BLaER1 (cell line): ENCODE measurements around the gene MGP.

Experiments used
- H3K27ac ChIP-seq: shearing (Covaris generic); formaldehyde crosslinking; 2 replicates; pipeline ENCODE4 v1.8.1; 2022
- H3K27me3 ChIP-seq: shearing (Covaris generic); formaldehyde crosslinking; 2 replicates; pipeline ENCODE4 v1.8.1; 2022
- H3K36me3 ChIP-seq: shearing (Covaris generic); formaldehyde crosslinking; 2 replicates; pipeline ENCODE4 v1.8.1; 2022
- H3K4me1 ChIP-seq: shearing (Covaris generic); formaldehyde crosslinking; 2 replicates; pipeline ENCODE4 v1.8.1; 2022
- H3K4me2 ChIP-seq: shearing (Covaris generic); formaldehyde crosslinking; 2 replicates; pipeline ENCODE4 v1.8.1; 2022
- H3K4me3 ChIP-seq: shearing (Covaris generic); formaldehyde crosslinking; 2 replicates; pipeline ENCODE4 v1.8.1; 2022
- H3K9ac ChIP-seq: shearing (Covaris generic); formaldehyde crosslinking; 2 replicates; pipeline ENCODE4 v1.8.1; 2022
- H3K9me3 ChIP-seq: shearing (Covaris generic); formaldehyde crosslinking; 2 replicates; pipeline ENCODE4 v1.8.1; 2022
- H4K20me1 ChIP-seq: shearing (Covaris generic); formaldehyde crosslinking; 2 replicates; pipeline ENCODE4 v1.8.1; 2022
- Cebpa-rat ChIP-seq: shearing (Covaris generic); IDR thresholded peaks from 2 replicates; pipeline ENCODE4 v1.8.1; 2022

MGP gene

DNA sequence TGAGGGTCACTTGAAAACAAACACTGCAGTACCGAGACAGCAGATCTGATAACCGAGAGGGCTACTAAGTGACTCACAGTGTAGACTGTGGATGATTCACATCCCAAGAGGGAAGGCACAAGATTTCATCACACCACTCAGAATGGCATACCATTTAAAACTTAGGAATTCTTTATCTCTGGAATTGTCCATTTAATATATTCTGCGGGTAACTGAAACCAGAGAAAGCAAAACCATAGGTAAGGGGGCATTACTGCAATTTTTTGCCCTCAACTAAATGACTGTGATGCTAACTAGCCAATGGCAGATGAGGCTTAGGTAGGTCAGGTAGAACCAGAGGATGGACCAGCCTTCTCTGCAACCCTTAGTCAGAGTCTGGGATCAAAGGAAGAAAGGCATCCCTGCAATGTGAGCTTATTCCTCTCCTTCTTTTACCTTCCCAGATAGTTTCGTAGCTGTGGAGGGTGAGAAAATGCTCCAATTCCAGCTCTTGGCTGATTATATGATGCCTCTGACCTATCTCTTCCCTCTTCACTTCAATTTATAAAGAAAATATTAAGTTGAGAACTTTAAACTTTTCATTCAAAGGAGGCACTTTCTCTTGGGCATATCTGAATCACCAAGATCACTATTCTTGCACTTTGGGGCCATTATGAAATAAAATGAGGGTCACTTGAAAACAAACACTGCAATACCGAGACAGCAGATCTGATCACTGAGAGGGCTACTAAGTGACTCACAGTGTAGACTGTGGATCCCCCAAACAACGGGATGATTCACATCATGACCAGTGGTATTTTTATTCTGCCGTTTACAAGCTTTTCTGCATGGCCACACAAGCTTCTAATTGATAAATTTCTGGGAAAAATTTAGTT lies 49.1 kb downstream of the MGP start:
- Histone ChIP-seq H3K4me2 (no peak overlapping the region), H3K4me3 (no peak overlapping the region)

DNA sequence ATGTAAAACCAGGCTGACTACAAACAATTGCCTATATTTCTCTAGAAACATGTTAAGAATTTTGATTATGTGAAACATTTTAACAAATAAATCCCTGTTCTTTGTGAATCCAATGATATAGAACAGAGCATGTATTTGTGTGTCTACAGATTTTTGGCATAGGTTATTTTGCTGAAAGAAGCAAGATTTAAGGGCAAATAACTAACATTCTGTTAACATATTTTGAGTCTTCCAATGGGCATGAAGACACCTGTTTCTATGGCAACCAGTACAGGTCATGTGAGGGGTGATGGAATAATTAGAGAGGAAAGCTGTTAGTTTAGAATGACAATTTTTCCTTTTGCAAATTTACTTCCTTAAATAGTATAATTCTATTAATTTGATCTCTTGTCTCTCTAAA lies 51.1 kb downstream of the MGP start:
- Histone ChIP-seq H3K36me3 (no peaks in the 10 kb centered on the region), H3K9me3 (no peaks in the 10 kb centered on the region), H3K4me2 (no peak overlapping the region), H3K4me1 (peaks cover 6% of the 10 kb centered on the region), H3K27me3 (no peaks in the 10 kb centered on the region), H3K4me3 (no peak overlapping the region), H3K9ac (no peak overlapping the region), H3K27ac (no peak overlapping the region), H4K20me1 (no peaks in the 10 kb centered on the region)
- no peak for TF ChIP-seq Cebpa-rat

More for the DNA sequence above, 49.1 kb downstream of the MGP start:
- Histone ChIP-seq H3K36me3 (no peaks in the 10 kb centered on the region), H3K27me3 (no peaks in the 10 kb centered on the region), H3K4me1 (peaks cover 6% of the 10 kb centered on the region), H3K27ac (no peak overlapping the region), H4K20me1 (no peaks in the 10 kb centered on the region), H3K9me3 (no peaks in the 10 kb centered on the region), H3K9ac (no peak overlapping the region)
- TF ChIP-seq Cebpa-rat, result no peak

DNA sequence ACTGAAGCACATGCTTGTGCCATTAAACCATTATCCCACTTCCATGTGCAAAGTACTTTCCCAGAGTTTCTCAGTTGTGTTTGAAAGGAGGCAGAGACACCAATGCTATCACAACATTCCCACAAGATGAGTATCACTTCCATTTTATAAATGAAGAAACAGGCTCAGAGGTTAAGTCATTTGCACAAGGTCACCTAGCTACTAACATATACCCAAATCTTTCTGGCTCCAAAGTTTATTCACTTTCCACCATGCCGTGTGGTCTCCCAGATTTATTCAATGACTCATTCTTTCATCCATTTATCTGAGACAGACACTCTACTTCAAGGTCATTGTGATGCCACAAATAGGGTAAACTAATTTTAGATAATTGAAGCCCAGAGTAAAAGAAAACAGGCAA lies 51.7 kb downstream of the MGP start:
- Histone ChIP-seq H3K36me3 (no peaks in the 10 kb centered on the region), H3K9ac (no peak overlapping the region), H3K4me1 (peaks cover 6% of the 10 kb centered on the region), H3K4me2 (no peak overlapping the region), H3K27ac (no peak overlapping the region), H4K20me1 (no peaks in the 10 kb centered on the region), H3K9me3 (no peaks in the 10 kb centered on the region), H3K4me3 (no peak overlapping the region), H3K27me3 (no peaks in the 10 kb centered on the region)
- TF ChIP-seq Cebpa-rat, result no peak

DNA sequence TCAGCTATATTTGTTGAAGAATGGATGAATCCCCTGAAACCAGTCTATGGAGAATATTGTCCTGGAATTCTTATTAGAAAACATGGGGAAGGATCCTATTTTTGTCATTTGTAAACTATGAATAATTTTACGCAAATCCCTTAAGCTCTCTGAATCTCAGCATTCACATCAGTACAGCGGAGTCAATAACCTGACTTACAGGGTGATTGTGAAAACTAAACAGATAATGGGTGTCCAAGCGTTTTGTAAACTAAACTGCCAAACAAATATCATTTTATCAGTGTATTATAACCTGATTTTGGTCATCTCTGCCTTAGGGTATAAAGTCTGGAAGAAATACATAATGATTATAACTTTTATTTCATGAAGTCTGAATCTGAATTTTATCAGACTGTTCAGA lies 52.3 kb downstream of the MGP start:
- Histone ChIP-seq H3K27ac (no peak overlapping the region), H3K9me3 (no peaks in the 10 kb centered on the region), H3K4me2 (no peak overlapping the region), H3K36me3 (no peaks in the 10 kb centered on the region), H3K9ac (no peak overlapping the region), H3K27me3 (no peaks in the 10 kb centered on the region), H3K4me1 (peaks cover 6% of the 10 kb centered on the region), H4K20me1 (no peaks in the 10 kb centered on the region), H3K4me3 (no peak overlapping the region)
- TF ChIP-seq Cebpa-rat, result no peak
